A204.1 (cell line): ENCODE measurements around the gene LRRC10B.

Experiments used
- FAIRE-seq: peaks from 2 replicates; lab custom pipeline; 2012; peaks lifted over from hg19 to GRCh38; lab: Jason Lieb, UNC

The LRRC10B gene

DNA sequence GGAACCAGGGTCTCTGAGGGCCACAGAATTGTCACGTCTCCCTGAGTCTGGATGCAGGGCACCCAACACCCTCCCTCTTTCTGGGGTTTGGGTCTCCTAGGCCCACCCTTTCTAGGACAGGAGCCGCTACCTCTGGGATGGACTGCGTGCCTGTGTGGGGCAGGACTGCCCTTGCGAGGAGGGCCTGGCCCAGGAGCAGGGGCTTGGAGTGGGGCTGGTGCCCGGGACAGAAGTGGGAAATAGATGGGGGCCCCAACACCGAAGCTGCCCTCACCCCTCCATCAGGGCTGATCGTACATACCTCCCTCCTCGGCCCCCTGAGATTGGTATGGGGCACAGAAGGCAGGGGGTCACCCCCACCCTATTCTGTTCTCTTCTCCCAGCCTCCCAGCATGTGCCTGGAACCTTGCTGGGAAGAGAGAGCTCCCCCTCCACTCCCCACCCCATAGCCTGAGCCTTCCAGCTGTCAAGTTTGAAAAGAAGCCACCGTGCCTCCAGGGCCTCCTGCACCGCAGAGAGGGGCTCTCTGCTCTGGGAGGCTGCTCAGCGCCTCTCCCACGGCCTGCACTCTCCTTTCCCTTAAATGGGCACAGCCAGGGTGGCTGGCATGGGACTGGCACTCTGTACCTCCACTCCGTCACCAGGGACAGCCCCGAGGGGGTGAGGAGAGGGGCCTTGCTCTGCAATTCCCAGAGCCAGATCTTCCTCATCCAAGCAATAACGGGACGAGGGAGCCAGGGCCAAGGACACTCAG lies 1.8 kb downstream of the LRRC10B start:
- no peak for FAIRE-seq

DNA sequence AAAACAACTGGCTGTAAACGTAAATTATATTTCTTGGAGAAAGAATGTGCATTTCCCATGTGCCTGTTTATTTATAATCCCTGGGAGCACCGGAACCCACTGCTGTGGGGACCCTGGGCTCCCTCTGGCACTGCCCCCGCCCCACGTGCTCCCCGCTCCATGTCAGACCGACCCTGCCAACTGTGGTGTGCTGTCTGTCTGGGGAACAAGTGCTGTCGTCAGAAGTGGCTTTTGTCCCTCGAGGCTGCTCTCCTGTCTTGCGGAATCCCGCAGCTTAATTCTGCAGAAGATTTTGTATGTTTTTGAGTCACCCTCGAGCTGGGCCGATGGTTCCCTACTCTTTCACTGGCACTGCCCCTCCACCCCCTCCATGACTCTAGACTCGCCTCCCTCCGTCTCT lies 2.4 kb downstream of the LRRC10B start:
- FAIRE-seq, result no peak

DNA sequence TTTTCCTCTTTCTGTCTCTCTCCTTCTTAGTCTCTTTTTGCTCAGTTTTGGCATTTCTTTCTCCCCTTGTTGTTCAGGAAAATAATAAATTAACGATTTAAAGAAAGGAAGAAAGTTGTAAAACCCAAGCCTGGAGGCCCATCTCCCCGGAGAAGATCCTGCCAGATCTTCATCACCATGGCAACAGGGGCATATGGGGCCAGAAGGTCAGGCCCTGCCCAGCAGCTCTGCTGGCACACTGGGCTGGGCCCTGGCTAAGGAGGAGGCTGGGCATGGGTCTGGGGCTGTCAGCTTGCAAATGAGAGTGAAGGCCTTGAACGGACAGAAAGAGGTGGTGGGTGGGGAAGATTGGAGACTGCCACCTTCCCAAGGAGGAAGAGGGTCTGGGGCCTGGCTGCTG lies 2.8 kb downstream of the LRRC10B start:
- no peak for FAIRE-seq

DNA sequence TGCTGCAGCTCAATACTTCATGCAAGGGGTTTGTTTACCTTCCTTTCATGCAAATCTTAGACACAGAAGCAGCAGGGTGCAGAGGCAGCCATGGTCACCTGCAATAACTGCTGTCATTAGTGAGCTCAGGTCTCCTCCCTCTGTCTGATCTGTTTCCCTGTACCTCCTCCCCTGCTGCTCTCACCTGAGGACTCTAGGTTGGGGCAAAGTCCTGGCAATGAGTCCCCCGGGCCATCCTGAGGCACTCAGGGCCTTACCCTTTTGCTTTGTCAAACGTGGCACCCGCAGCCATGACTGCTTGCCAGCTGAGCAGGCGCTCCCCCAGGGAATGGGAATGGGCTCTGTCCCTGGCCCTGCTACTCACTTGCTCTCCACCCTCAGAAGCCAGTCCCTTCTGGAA lies 3.9 kb downstream of the LRRC10B start:
- no peak for FAIRE-seq

DNA sequence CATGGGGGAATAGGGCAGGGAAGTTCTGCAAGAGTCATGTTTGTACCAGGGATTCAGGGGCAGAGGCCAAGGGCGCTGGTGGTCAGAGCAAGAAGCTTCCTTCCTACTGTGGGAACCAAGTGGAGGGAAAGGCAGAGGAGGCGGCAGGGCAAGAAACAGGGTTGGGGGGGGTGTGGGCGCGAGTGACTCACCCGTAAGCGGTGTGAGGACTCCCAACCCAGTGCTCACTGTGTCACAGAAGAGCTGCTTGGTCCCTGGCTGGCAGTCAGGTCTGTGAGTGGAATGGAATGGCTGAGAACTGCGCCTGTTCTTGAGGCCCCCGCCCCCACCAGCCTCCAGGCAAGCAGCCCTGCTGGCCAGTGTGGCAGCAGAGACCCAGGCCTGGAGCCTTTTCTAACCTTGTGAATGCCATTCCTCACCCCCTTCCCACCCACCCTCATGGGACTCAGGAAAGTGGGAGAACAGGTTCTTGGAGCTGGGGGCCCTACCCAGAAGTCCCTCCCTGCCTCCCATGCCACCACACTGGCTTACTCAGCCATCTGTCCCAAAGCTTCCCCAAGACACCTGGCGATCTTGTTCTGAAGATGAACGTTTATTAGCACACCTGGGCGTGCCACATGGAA lies 4.7 kb downstream of the LRRC10B start:
- no peak for FAIRE-seq

DNA sequence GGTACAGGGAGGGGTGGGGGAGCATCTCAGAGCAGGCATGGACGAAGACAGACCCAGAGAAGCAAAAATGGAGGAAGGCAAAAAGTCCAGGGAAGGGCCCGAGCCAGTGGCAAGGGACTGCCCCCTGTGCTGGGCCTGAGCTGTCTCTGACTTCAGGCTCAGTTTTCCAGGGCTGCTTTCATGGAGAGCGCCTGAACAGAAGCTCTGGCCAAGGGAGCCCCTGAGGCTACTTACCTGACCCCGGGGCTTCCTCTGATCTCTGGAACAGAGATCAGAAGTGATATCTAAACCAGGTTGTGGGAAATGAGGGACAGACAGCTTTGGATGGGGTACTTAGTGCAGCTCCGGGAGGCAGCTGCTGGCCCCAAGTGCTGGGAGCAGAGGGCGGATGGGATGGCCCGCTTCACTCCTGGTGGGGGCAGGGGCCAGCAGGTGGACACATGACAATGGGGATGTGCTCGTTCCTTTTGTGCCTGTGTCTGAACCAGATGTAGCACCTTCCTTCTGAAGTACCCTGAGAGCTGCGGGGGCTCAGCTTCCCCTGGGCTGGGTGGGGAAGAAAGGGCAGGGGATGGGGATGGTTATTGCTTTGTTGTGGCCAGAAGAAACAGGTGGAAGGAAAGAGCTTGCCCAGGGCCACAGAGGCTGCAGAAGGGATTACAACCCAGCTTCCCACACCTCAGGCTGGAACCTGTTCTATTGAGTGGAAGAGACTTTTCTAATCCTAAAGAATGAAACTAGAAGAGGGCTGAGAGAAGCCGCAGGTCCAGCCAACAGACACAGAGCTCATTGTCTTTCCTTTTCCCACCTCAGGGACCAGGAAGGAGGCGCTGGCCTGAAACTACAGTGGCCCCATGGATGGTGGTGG lies 5.7 kb downstream of the LRRC10B start:
- no peak for FAIRE-seq

DNA sequence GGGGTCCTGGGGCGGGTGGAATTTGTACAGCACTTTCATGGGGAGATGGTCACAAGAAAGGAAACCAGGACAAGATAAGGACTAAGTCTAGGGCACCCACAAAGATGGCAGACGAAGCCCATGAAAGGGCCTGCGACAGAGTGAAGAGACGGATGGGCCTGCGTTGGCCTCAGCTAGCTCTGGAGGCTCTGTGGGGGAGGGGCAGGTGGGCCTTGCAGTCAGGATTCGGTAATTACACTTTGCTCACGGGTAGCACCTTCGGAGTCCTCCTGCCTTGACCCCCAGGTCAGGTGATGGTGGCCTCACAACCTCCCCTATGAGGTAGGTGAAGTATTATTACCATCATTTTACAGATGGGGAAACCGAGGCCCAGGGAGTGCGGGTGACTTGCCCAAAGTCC lies 7.1 kb downstream of the LRRC10B start:
- no peak for FAIRE-seq

DNA sequence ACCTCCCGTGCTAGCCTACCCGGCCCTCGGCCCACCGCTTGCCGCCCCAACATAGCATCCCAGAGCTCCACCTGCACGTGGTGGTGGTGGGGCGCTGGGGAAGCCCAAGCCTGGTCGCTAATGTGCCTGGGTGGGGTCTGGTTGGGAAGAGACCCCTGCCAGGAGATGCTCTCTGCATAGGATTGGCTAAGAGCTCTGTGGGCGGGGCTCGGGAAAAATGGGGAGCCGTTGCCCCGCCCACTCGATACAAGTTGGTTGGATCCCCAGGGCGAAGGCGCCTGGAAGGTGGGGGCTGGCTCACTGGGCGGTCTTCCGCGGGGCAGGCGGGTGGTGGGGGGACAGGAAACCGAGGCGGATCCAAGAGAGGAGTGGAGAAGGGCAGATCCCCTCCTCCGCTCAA lies 7.6 kb downstream of the LRRC10B start:
- FAIRE-seq, result no peak

DNA sequence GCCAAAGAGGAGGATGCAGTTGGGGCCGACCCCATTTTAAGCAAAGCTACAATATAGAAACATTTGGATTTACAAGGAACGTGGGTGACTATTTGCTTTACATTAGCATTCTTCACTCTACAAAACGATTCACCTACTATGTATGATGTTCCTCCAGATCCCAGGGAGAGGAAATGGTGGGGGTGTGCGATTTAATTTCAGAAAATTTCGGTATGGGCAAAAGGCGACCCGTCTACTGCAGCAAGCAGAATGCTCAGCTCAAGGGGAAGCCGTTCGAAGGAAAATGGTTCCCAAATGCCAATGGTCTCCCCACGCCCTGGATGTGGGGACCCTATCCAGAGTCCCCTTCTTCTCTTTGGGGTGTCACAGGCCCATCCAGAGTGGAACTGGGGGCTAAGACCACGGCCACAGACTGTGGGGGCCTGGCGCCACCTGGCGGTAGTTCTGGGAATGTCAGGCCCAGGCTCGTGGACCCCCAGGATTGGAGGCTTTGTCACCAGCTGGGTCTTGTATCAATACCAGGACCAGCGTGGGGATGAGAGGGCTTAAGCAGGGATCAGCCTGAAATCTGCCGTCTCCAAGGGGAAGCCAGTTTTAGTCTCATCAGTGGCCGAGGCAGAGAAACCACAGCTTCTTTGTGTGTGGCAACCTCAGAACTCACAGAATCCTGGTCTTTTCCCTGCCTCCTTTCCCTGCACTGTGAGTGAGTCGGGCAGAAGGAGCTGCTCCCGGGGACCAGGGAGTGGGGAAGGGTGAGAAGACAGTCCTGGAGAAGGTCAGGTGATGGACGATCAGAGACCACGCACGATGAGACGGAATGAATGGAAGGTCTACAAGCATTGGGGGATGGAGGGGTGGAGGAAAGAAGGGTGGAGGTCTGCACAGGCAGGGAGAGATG lies 8.4 kb downstream of the LRRC10B start:
- no peak for FAIRE-seq

DNA sequence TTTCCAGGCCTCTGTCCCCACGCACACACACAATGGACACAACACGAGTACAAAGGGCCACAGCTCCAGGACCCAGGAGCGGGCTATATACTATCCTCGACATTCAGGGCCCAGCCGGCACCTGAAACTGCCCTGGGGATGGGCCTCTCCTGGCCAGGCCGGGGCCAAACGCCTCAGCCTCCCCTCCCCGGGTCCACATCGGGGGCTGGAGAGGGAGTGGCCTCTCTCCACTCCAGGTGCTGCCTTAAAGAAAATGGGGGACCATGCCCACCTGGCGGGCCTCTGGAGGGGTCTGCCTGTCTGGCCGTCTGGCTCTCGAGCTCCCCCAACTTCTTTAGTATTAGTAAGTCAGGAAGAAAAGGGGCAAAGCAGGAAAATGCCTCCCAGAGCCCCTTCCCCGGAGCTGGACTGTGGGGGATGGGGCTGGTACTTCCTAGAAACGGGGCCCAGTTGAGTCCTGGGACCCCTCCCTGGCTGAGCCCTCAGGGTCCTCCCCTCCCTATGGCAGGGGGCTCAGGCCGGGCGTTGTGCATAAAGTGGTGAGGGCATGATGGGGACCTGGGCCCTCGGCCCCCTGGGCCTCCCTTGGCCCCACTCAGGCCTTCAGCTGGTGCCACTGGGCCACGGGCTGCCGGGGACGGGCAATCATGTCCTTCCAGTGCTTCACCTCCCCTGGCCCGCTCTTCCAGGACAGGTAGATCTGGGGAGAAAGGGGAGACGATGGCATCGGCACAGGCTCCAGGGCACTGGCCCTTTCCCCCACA lies 9.7 kb downstream of the LRRC10B start:
- no peak for FAIRE-seq

DNA sequence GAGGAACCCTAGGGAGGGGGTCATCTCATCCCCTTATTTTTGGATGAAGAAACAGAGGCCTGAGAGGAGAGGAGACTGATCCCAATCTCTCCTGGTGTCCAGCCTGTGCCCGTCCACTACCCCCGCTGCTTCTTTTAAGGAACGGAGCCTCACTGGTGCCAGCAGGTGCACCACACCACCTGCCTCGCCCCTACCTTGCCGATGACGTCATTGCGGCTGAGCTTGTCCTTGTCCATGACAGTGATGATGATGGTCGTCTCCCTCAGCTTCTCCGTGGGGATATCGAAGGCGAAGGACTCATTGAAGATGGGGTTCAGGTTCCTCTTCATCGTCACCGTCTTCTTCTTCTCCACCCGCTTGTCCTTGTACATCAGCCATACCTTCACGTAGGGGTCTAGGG lies 14.3 kb downstream of the LRRC10B start:
- no peak for FAIRE-seq

DNA sequence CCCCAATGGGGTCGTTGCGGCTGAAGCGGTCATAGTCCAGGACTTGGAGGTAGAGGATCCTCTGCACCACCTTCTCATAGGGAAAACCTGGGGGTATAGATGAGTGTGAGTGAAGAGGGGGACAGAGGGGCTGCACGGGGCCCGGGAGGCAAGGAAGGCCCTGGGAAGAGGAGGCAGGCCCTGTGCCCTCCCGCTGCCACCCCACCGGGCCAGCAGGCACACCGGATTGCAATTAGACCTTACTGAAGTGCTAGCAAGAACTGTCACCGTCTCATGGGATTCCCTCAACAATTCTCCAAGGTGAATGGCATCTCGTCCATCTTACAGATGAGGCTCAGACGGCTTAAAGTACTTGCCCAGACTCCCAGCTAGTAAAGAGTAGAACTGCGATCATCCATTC lies 15.9 kb downstream of the LRRC10B start:
- FAIRE-seq, result no peak

DNA sequence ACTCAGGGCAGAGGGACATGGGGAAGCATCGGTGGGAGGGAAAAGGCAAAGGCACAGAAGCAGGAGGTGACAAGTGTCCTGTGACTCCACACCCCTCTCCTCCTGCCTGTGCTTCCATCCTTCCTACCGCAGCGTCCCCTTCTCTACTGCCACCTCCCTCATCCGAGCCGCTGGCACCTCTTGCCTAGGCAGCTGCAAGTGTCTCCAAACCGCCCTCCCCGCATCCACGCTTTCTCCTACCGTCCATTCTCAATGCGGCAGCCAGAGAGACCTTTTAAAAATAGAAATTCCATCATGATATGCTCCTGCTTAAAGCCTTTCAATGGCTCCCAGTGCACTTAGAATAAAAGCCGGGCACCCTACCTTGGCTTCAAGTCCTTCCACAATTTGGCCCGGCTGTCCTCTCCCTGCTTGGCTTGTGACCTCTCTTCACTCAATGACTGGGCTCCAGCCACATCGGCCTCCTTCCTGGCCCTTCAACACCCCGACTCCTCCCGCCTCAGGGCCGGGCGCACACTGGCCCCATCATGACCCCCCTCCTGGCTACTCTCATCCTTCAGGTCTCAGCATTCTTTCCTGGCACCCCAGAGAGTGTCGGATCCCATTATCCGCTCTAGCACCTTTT lies 16.5 kb downstream of the LRRC10B start:
- no peak for FAIRE-seq

DNA sequence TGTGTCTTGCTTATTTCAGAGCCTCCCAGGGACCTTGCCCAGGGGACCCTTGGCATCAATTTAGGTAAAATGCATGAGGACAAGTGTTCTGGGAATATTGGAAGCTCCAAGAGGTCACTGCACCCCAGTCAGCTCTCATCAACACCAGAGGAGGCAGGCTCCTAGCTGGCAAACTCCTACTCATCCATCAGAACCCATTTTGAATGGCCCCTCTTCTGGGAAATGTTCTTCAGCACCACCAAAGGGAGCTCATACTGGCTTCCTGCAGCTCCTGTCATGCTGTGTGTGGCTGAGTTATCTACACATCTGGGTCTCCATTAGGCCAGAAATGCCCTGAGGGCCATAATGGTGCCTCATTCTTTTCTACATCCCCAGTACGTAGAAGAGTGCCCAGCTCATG lies 17.7 kb downstream of the LRRC10B start:
- no peak for FAIRE-seq

DNA sequence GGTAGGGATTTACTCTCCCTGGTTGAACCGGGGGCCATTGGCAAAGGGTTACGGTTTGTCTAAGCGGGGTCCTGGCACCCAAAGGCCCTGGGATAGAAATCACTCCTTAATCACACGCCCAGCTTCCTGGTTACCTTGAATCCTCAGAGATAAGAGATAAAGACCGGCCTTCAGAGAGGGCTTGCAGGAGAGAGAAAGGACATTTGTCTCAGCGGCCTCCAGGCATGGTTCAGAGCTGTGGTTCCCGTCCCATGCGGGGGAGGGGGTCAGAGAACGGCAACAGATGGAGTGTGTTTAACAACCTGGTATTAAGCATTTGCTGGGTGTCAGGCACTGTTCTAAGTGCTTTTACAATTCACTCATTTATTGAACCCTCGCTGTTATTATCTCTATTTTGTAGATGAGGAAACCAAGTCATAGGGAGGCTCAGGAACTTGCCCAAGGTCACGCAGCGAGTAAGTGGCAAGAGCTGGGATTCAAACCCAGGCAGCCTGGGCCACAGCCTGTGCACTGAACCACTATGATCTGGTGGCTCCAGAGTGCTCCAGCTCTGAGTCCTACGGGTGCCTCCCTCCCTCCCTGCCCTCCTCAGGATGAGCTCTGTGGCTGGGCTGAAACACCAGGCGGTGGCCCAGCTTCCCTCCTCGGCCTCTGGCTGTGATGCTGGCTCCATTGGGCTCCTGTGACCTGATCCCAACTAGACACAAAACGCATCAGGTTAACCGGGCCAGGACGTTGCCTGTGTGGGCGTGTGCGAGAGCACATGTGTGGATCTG lies 18.6 kb downstream of the LRRC10B start:
- no peak for FAIRE-seq

DNA sequence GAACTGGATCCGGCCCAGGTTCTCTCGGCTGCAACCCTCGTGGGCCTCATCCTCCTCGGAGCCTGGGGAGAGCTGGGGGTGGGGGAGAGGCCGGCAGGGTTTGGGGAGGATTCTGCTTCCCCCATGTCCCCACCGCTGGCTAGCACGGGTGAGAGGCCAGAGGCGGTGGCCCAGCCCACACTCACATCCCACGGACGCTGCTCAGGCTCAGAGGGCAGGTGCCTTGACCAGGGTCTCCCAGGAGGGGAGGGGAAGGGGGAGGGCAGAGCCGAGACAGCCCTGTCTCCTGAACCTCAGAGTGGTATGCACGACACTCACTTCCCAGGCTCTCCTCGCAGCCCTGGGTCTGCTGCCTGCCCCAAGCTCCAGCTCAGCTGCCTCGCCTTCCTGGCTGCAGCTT lies 19.6 kb downstream of the LRRC10B start:
- no peak for FAIRE-seq

DNA sequence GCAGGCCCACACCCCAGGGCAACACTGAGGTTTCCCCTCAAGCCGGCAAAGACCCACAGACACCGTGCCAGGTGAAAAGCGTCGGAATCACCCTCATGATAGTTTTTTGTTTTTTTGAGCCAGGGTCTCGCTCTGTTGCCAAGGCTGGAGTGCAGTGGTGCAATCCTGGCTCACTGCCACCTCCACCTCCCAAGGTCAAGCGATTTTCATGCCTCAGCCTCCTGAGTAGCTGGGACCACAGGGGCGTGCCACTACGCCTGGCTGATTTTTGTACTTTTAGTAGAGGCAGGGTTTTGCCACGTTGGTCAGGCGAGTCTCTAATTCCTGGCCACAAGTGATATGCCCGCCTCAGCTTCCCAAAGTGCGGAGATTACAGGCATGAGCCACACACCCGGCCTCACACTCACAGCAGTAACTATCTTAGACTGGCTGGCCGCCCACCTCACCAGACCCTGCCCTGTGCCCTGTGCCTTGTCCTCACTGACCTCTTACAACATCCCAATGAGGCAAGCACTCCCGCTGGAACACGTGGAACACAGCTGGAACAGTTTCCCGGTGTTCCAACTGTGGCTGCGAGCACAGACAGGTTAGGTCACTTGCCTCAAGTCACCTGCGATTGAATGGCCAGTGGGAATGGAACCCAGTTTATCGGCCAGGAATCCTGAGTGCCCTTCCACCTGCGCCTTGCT lies 21.1 kb downstream of the LRRC10B start:
- FAIRE-seq, result no peak

DNA sequence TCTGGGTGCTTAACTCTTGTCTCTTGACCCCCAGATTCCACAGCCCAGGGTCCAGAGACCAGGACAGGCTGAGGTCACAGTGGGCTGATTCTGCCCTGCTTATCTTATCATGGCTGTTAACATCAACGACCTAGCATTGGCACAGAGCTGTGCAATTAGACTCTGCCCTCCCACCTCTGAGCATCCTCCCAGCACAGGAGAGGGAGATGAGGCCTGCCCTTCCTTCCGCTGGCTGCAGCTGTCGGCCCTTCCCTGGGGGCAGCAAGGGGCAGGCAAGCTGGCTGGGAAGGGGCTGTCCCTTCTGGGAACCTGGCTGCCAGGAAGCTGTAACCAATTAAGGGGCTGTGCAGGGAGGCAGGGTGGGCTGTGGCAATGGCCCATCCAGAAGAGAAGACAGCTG lies 22.5 kb downstream of the LRRC10B start:
- no peak for FAIRE-seq
